Stomach (tissue), 9 donors: ENCODE measurements around the gene CDADC1. TPM values are rescaled to one million over a fixed set of nuclear protein-coding genes. Genes with fewer than 3 reads are reported as not detected.
A peak's percentile ranks its signal among the peaks of the same experiment; 100 is the strongest.

Experiments used
- DNase-seq, 2 donors: peaks; one replicate each; pipeline versions ENCODE4 v3.0.0 to v3.0.0-alpha.2; 2013 to 2019
- H3K27ac ChIP-seq, 5 donors: fragments of 200-600 bp in 4 of 5; sonication (generic) in 4 of 5; one replicate each; pipeline ENCODE4 v1.5.1; 2013 to 2019; ENCODE audit warnings: mild to moderate bottlenecking in 1 of 5, moderate library complexity in 1 of 5
- H3K27me3 ChIP-seq, 3 donors: fragments of 200-600 bp; sonication (generic); one replicate each; pipeline ENCODE4 v1.5.1; 2017 to 2019; ENCODE audit warnings: mixed run types in 1 of 3
- H3K36me3 ChIP-seq, 4 donors: fragments of 200-600 bp; sonication (generic); 1 replicate in 3 of 4; 2 replicates in 1 of 4; pipeline ENCODE4 v1.5.1; 2016 to 2019
- H3K4me1 ChIP-seq, 4 donors: fragments of 200-600 bp; sonication (generic); one replicate each; pipeline ENCODE4 v1.5.1; 2016 to 2019
- H3K4me3 ChIP-seq, 4 donors: fragments of 200-600 bp; sonication (generic) in 3 of 4; one replicate each; pipeline ENCODE4 v1.5.1; 2016 to 2019; ENCODE audit warnings: mild to moderate bottlenecking in 1 of 4
- H3K9me3 ChIP-seq, 4 donors: fragments of 200-600 bp; sonication (generic); one replicate each; pipeline ENCODE4 v1.5.1; 2016 to 2019
- EP300 ChIP-seq: sonication (generic); formaldehyde crosslinking; IDR thresholded peaks from one replicate; pipeline ENCODE4 v1.6.1; 2017; ENCODE audit warnings: antibody characterized with exemption
- POLR2A ChIP-seq, 4 donors: fragments of 450-650 bp; IDR thresholded peaks; one replicate each; pipeline ENCODE4 v1.6.1; 2016; ENCODE audit warnings: antibody characterized with exemption in 4 of 4, control low read depth in 2 of 4, mild to moderate bottlenecking in 1 of 4, moderate library complexity in 1 of 4
- POLR2AphosphoS5 ChIP-seq, 3 donors: sonication (generic); formaldehyde crosslinking; IDR thresholded peaks; one replicate each; pipeline ENCODE4 v1.6.1; 2016; ENCODE audit warnings: antibody characterized with exemption in 3 of 3
- WGBS, 5 donors: extraction: QIAGEN DNeasy Blood & Tissue Kit in 3 of 5; methylation state at CpG; one replicate each; pipeline versions ENCODE4 v1.1.5 to v1.1.7; 2013 to 2018; 5-methylcytosine and 5-hydroxymethylcytosine counted together
- intact Hi-C: fragments of 100-400 bp; cut with DNase I; formaldehyde crosslinking; loops from one replicate; pipeline ENCODE4 v1.15.1; 2023; ENCODE audit warnings: low total_unique reads
- polyA plus RNA-seq, 3 donors: library from polyadenylated mRNA; stranded (reverse); fragments of 200-250 nt; gene quantifications; one replicate each; pipeline ENCODE4 v1.2.3, GENCODE V29; 2013
- total RNA-seq, 5 donors: library from RNA; depleted of rRNA; stranded (reverse); fragments of >200 nt; gene quantifications; one replicate each; pipeline versions ENCODE4 v1.1.0 to v1.2.3, GENCODE V29; 2014 to 2016
- TF ChIP-seq, protein P1 (sequence below), 7 experiments: fragments of 450-650 bp in 4 of 7; fragments of 200-600 bp in 3 of 7; sonication (generic) in 3 of 7; IDR thresholded peaks; one replicate each; pipeline ENCODE4 v1.5.1; 2016 to 2019; ENCODE audit warnings: antibody characterized with exemption in 7 of 7, control low read depth in 2 of 7, mild to moderate bottlenecking in 1 of 7
- donor health status: healthy with polysubstance abuse.
- donor health status: Bipolar disorder and iron deficiency.
- donor health status: healthy.

The CDADC1 gene
- total and polyA plus RNA-seq, 8 donors: 4.5 to 37.5 (median 14.6) TPM

DNA sequence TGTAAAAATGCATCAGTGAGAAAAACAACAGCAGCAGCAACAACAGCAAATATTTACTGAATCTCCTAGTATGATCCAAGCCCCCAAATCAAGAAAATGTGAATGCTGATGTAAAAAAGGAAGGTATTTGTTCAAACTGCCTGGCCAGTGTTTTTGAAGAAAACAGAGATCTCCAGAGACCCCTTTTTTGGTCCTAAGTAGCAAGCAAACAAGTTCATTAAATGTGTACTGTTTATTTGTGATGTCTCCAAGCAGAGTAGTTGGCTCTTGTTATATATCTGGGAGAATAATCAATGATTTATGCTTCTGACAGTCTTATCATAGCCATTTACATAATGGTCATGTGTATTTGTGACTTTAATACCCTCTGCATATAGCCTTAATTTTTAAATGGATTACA is 50.7 kb downstream of the CDADC1 start:
- no peaks in the 10 kb centered on the region for H3K27me3 ChIP-seq
- no peak overlapping the region for H3K4me3 ChIP-seq
- TF ChIP-seq, protein P1, sequence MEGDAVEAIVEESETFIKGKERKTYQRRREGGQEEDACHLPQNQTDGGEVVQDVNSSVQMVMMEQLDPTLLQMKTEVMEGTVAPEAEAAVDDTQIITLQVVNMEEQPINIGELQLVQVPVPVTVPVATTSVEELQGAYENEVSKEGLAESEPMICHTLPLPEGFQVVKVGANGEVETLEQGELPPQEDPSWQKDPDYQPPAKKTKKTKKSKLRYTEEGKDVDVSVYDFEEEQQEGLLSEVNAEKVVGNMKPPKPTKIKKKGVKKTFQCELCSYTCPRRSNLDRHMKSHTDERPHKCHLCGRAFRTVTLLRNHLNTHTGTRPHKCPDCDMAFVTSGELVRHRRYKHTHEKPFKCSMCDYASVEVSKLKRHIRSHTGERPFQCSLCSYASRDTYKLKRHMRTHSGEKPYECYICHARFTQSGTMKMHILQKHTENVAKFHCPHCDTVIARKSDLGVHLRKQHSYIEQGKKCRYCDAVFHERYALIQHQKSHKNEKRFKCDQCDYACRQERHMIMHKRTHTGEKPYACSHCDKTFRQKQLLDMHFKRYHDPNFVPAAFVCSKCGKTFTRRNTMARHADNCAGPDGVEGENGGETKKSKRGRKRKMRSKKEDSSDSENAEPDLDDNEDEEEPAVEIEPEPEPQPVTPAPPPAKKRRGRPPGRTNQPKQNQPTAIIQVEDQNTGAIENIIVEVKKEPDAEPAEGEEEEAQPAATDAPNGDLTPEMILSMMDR (IDR thresholded peaks at IDR 0.05): no peak
- no peak for TF ChIP-seq EP300
- peak overlapping the region in 1 of 5 donors; percentile 27 for H3K27ac ChIP-seq
- H3K9me3 ChIP-seq: no peaks in the 10 kb centered on the region
- H3K4me1 ChIP-seq: peaks cover 17 to 47% (median 27%) of the 10 kb centered on the region in 4 donors
- intact Hi-C loops: no loop called here
- DNase-seq: no peak
- H3K36me3 ChIP-seq: no peaks in the 10 kb centered on the region

DNA sequence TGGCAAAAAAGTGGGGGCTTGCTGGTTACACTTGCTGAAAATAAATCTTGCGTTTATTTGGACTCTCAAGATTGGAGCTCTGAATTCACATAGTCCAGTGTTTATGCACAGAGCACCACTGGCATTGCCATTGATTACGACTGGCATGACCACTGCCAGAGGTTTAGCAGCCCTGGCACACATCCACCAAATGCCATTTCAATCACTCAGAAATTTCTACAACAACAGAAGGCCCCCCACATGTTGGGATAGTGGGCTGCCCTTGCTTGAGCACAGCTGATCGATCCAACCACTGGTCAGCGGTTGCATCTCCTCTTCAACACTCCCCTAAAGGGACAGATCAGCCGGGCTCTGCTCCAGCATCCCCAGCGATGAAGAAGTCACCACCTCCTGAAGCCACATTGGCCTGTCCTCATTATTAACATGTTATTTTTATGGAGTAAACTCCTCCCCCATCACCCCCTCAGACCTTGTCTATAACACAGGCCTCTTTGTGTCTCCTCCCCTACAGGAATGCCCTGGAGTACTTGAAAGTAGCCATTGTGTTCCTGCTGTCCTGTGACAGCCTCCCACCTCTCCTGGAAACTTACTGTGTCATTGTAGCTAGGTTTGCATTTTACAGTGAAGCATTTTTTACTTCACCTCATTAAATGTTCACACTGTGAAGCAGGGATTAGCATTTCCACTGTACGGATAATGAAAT is 51.3 kb downstream of the CDADC1 start:
- Histone ChIP-seq H3K36me3 (no peaks in the 10 kb centered on the region), H3K27ac (peak overlapping the region in 1 of 5 donors; percentile 38), H3K27me3 (no peaks in the 10 kb centered on the region), H3K9me3 (no peaks in the 10 kb centered on the region), H3K4me3 (no peak overlapping the region), H3K4me1 (peaks cover 23 to 53% (median 33%) of the 10 kb centered on the region in 4 donors)
- no peak for DNase-seq
- intact Hi-C loops: no loop called here
- WGBS, 5 donors: 62 to 82% (median 74%) methylated on average over 7 of the region's 7 CpGs
- TF ChIP-seq POLR2AphosphoS5 (IDR thresholded peaks at IDR 0.05): no peak
- TF ChIP-seq, protein P1 (IDR thresholded peaks at IDR 0.05): no peak
- no peak for TF ChIP-seq POLR2A (IDR thresholded peaks at IDR 0.05)
- no peak for TF ChIP-seq EP300

DNA sequence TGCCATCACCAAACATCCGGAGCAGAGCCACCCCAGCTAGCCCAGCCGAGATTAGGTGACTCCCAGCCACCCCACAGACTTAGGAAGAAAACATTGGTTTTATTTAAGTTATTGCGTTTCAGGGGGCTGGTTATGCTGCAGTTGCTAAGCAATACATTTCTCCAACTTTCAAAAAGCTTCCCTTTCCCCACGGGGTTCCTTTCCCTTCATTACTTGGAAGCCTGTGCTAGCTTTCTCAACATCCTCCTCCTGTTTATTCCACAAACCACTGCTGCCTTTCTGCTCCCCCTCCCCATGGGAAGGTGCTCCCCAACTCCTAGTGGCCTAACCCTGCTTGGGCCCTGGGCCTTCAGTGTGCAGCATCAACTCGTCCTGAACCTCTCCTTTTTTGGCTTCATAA is 52.6 kb downstream of the CDADC1 start:
- peak overlapping the region in 1 of 5 donors; percentile 92 for H3K27ac ChIP-seq

DNA sequence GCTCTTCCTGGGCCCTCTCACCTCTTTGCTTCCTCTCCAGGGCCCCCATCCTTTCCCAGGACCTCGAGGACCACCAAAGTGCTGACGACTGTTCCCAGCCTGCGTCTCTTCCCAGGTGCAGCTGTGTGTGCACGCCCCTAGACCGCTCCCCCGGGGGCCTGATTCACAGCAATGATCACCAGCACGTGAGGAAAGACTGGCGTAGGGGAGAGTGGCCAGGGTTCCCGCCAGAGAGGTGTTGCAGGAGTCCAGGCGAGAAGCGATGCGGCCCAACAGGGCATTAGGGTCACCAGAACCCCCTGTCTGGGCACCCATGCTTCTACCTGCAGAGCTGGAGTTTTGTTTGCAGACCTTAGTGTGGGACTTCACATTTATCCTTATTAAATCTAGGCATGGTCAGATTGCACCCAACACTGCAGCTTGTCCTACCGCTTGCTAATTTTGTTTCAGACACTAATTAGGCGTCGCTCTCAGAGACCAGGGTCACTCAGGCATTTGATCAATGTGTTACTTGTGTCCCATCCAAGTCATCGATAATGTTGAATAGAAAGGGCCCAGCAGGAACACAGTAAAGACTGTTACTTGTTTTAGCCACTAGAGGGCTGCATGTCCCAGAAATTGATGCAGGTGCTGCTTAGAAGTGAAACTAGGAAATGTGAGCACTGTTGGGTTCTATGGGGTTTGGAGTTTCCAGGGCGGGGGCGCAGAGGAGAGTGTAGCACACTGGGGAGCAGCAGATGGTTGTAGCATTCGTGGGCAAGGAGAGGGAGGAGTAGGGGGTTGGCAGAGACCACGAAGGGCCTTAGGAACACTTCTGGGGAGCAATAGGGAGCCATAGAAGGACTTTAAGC is 53.2 kb downstream of the CDADC1 start:
- no peaks in the 10 kb centered on the region for H3K9me3 ChIP-seq

More for the DNA sequence above, 52.6 kb downstream of the CDADC1 start:
- Histone ChIP-seq H3K4me3 (no peak overlapping the region), H3K36me3 (no peaks in the 10 kb centered on the region), H3K27me3 (no peaks in the 10 kb centered on the region), H3K9me3 (no peaks in the 10 kb centered on the region), H3K4me1 (peaks cover 26 to 61% (median 45%) of the 10 kb centered on the region in 4 donors)
- TF ChIP-seq, protein P1 (IDR thresholded peaks at IDR 0.05): no peak
- TF ChIP-seq POLR2AphosphoS5 (IDR thresholded peaks at IDR 0.05) (no peak), POLR2A (IDR thresholded peaks at IDR 0.05) (no peak), EP300 (no peak)
- 61 to 78% (median 75%) methylated on average over 5 of the region's 5 CpGs for WGBS, 5 donors
- intact Hi-C loops: loop anchor here (5.0 kb wide), 1 partner anchor 137 kb away; no protein-coding TSS in a partner anchor
- DNase-seq: no peak

More for the DNA sequence above, 53.2 kb downstream of the CDADC1 start:
- Histone ChIP-seq H3K4me1 (peaks cover 26 to 64% (median 52%) of the 10 kb centered on the region in 4 donors), H3K36me3 (no peaks in the 10 kb centered on the region), H3K4me3 (peak overlapping the region; percentile 15 to 34 (median 28)), H3K27ac (peak overlapping the region in 4 of 5 donors; percentile 48 to 92 (median 72)), H3K27me3 (no peaks in the 10 kb centered on the region)
- intact Hi-C loops: loop anchor here (5.0 kb wide), 1 partner anchor 136 kb away; no protein-coding TSS in a partner anchor
- peak in 2 of 3 donors; percentile 61 to 68 for TF ChIP-seq POLR2AphosphoS5 (IDR thresholded peaks at IDR 0.05)
- no peak for TF ChIP-seq POLR2A (IDR thresholded peaks at IDR 0.05)
- no peak for TF ChIP-seq EP300
- TF ChIP-seq, protein P1 (IDR thresholded peaks at IDR 0.05): peak in 5 of 7 experiments; percentile 81 to 93 (median 86)
- WGBS, 5 donors: 38 to 44% (median 40%) methylated on average over 19 to 20 of the region's 20 CpGs
- DNase-seq: peak; percentile 41 to 88
